Measurements from ENCODE around the gene MEI1. TPM values are rescaled to one million over a fixed set of nuclear protein-coding genes. Genes with fewer than 3 reads are reported as not detected.

MEI1 gene
- total RNA-seq, 1 experiment from 2014 or later, result not detected

- Histone ChIP-seq H3K9me3 (no peaks in the 10 kb centered on the region), H3K36me3 (ENCODE audit: control insufficient read depth, insufficient read depth, low read length) (no peaks in the 10 kb centered on the region), H3K4me3 (ENCODE audit: low read depth, low read length) (no peak overlapping the region), H3K4me1 (peaks cover 22% of the 10 kb centered on the region), H3K27me3 (replicated peaks; ENCODE audit: control insufficient read depth, insufficient read depth, low read length) (no peaks in the 10 kb centered on the region)
- CTCF ChIA-PET, result interaction anchor here (0.6 kb wide), 1 partner anchor 207 kb away, joined by 3 read pairs; no protein-coding TSS in a partner anchor
- BruUV-seq (replicated peaks), result no TSS peak
- no peaks in the 10 kb centered on the region for H3K36me3 Mint-ChIP-seq (ENCODE audit: insufficient read depth, unreplicated experiment)
- DNase-seq, result no peak
- no peaks in the 10 kb centered on the region for H3K27me3 Mint-ChIP-seq (ENCODE audit: insufficient read depth, unreplicated experiment)
- no peak overlapping the region for H3K27ac Mint-ChIP-seq (ENCODE audit: unreplicated experiment)
- no peaks in the 10 kb centered on the region for H3K9me3 Mint-ChIP-seq (ENCODE audit: unreplicated experiment)
- POLR2A ChIA-PET, result no interaction called here
- peaks cover 18% of the 10 kb centered on the region for H3K4me1 Mint-ChIP-seq (ENCODE audit: low read depth, unreplicated experiment)
- intact Hi-C loops (cut with micrococcal nuclease; ENCODE audit: unreplicated experiment), result no loop called here
- no peak overlapping the region for H3K4me3 Mint-ChIP-seq (ENCODE audit: unreplicated experiment)
- TF ChIP-seq CTCF (IDR thresholded peaks at IDR 0.05; ENCODE audit: insufficient read depth in 1 of 2, low read depth in 1 of 2, low read length in 1 of 2, severe bottlenecking in 1 of 2, unreplicated experiment in 1 of 2), result no peak
These were observed 76.7 kb downstream of the MEI1 start for GRCh38 chr22:41775976-41776375.

- Mint-ChIP-seq H3K4me1 (ENCODE audit: low read depth, unreplicated experiment) (peaks cover 18% of the 10 kb centered on the region), H3K27ac (ENCODE audit: unreplicated experiment) (no peak overlapping the region), H3K27me3 (ENCODE audit: insufficient read depth, unreplicated experiment) (no peaks in the 10 kb centered on the region), H3K9me3 (ENCODE audit: unreplicated experiment) (no peaks in the 10 kb centered on the region), H3K4me3 (ENCODE audit: unreplicated experiment) (no peak overlapping the region), H3K36me3 (ENCODE audit: insufficient read depth, unreplicated experiment) (no peaks in the 10 kb centered on the region)
- BruUV-seq (replicated peaks), result no TSS peak
- DNase-seq, result no peak
- no peaks in the 10 kb centered on the region for H3K36me3 ChIP-seq (ENCODE audit: control insufficient read depth, insufficient read depth, low read length)
- H3K4me1 ChIP-seq, result peaks cover 22% of the 10 kb centered on the region
- no peak overlapping the region for H3K4me3 ChIP-seq (ENCODE audit: low read depth, low read length)
- ChIA-PET CTCF (interaction anchor here (0.6 to 0.7 kb wide), 2 partner anchors 164 to 207 kb away, joined by 3 to 4 read pairs; no protein-coding TSS in a partner anchor), POLR2A (no interaction called here)
- no peak for TF ChIP-seq CTCF (IDR thresholded peaks at IDR 0.05; ENCODE audit: insufficient read depth in 1 of 2, low read depth in 1 of 2, low read length in 1 of 2, severe bottlenecking in 1 of 2, unreplicated experiment in 1 of 2)
- intact Hi-C loops (cut with micrococcal nuclease; ENCODE audit: unreplicated experiment), result no loop called here
- no peaks in the 10 kb centered on the region for H3K27me3 ChIP-seq (replicated peaks; ENCODE audit: control insufficient read depth, insufficient read depth, low read length)
- no peaks in the 10 kb centered on the region for H3K9me3 ChIP-seq
These were observed 77.1 kb downstream of the MEI1 start for GRCh38 chr22:41776381-41776780.

GRCh38 chr22:41777749-41778425 is 78.6 kb downstream of the MEI1 start:
- Histone ChIP-seq H3K36me3 (ENCODE audit: control insufficient read depth, insufficient read depth, low read length) (no peaks in the 10 kb centered on the region), H3K4me3 (ENCODE audit: low read depth, low read length) (no peak overlapping the region), H3K4me1 (peaks cover 11% of the 10 kb centered on the region), H3K27me3 (replicated peaks; ENCODE audit: control insufficient read depth, insufficient read depth, low read length) (no peaks in the 10 kb centered on the region), H3K9me3 (no peaks in the 10 kb centered on the region)
- H3K27me3 Mint-ChIP-seq (ENCODE audit: insufficient read depth, unreplicated experiment), result no peaks in the 10 kb centered on the region
- H3K4me3 Mint-ChIP-seq (ENCODE audit: unreplicated experiment), result no peak overlapping the region
- TF ChIP-seq CTCF (IDR thresholded peaks at IDR 0.05; ENCODE audit: insufficient read depth in 1 of 2, low read depth in 1 of 2, low read length in 1 of 2, severe bottlenecking in 1 of 2, unreplicated experiment in 1 of 2), result no peak
- ChIA-PET POLR2A (no interaction called here), CTCF (no interaction called here)
- H3K4me1 Mint-ChIP-seq (ENCODE audit: low read depth, unreplicated experiment), result peaks cover 13% of the 10 kb centered on the region
- BruUV-seq (replicated peaks), result no TSS peak
- intact Hi-C loops (cut with micrococcal nuclease; ENCODE audit: unreplicated experiment), result no loop called here
- H3K27ac Mint-ChIP-seq (ENCODE audit: unreplicated experiment), result no peak overlapping the region
- H3K36me3 Mint-ChIP-seq (ENCODE audit: insufficient read depth, unreplicated experiment), result no peaks in the 10 kb centered on the region
- no peak for DNase-seq
- H3K9me3 Mint-ChIP-seq (ENCODE audit: unreplicated experiment), result no peaks in the 10 kb centered on the region
